Activated T-helper 1 cell treated with anti-CD3 and anti-CD28 coated beads, Interleukin-2, amount 50 U/mL, for 16 hours (primary cell): ENCODE measurements around the gene COX14.

Experiments
- DNase-seq, 2 donors: peaks; one replicate each; pipeline ENCODE4 v3.0.0-alpha.2; 2020; ENCODE audit warnings: low read depth in 1 of 2, low spot score in 1 of 2

Gene COX14

DNA sequence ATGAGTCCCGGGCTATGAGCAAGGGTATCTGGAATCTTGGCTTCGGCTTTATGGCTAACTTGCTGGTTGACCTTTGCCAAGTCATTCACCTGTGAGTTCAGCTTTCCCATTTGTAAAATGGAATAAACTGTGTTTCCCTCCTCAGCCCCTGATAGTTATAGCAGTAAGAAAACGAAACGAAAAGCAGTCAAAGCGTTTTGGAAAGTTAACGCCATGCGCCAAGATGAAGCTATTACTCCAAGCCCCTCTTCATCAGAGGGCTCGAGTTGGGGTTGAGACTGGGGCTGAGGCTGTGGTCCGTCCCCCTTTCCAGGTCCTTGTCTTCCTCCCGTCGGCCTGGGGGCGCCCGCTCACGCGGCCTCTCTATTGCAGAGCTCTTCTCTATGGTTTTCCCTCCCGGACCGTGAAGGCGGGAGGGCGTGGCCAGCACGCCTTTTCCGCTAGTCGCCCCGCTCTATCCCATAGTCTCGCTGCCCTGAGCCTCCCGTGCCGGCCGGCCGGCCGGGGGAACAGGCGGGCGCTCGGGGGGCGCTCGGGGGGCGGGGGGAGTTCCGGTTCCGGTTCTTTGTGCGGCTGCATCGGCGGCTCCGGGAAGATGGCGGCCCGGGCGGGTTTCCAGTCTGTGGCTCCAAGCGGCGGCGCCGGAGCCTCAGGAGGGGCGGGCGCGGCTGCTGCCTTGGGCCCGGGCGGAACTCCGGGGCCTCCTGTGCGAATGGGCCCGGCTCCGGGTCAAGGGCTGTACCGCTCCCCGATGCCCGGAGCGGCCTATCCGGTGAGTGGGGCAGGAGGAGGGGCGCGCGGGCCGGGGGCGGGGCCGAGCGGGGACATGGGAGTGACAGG is 27.0 kb upstream of the COX14 start, which contains the start of gene SMARCD1:
SMARCD1 (plus strand) TSS at position 568 of the 840 bp plus-strand sequence; CDS start at position 596, 28 bp downstream.
- DNase-seq = peak; percentile 71 to 79

DNA sequence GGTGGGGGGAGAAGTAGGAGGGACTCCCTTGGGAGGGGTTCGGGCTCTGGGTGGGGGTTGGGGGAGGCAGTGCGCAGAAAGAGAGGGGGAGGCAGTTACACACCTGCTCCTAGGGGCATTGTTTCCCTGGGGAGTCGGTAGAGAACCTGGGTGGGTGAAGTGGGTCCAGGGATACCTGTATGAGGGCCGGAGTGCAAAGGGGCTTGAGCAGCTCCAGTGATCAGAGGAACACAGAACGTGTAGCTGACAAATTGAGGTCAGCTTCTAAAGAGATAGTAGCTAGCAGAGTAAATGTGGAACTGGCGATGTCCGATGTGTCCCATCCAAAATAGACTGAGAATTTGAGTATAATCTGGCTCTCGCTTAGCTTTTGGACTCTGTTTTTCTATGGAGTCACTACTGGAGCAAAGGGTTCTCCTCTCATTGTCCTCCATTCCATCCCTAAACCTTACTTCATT is 26.4 kb upstream of the COX14 start:
- DNase-seq = no peak

DNA sequence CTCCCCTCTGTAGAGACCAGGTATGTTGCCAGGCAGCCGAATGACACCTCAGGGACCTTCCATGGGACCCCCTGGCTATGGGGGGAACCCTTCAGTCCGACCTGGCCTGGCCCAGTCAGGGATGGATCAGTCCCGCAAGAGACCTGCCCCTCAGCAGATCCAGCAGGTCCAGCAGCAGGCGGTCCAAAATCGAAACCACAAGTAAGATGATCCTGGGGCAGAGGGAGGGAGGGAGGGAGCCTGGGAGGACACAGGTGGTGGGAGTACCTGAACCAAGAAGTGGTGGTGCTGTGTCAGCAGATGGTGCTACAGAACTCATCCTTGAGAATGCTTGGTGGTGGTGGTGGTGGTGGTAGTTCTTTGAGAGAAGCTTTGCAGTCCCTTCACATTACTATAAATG is 25.9 kb upstream of the COX14 start:
- no peak for DNase-seq

GRCh38 chr12:50087151-50087550 is 24.9 kb upstream of the COX14 start:
- no peak for DNase-seq

GRCh38 chr12:50087995-50088394 is 24.0 kb upstream of the COX14 start:
- no peak for DNase-seq

- peak in 1 of 2 donors; percentile 29 for DNase-seq
Measured at GRCh38 chr12:50088577-50089335, 23.3 kb upstream of the COX14 start.

GRCh38 chr12:50089730-50090129 is 22.3 kb upstream of the COX14 start:
- no peak for DNase-seq

- no peak for DNase-seq
Measured at GRCh38 chr12:50090391-50090790, 21.6 kb upstream of the COX14 start.

DNA sequence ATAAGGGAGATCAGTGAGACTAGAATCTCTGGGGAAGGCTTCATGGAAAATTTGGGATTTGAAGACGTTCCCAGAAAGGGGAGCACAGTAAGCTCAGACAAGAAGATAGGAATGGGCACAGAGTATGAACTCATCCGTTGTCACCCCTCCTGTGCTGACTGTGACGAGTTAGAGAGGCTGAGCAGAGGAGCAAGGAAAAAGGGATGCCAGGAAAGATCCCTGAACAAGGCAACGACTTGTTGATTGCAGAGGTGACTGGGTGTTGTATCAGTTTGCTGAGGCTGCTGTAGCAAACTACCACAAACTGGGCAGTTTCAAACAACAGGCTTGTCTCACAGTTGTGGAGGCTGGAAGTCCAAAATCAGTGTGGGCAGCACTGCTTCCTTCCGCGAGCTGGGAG is 14.1 kb upstream of the COX14 start:
- DNase-seq = no peak

GRCh38 chr12:50099302-50100008 is 12.6 kb upstream of the COX14 start:
- no peak for DNase-seq

GRCh38 chr12:50100561-50100960 is 11.5 kb upstream of the COX14 start:
- no peak for DNase-seq

DNA sequence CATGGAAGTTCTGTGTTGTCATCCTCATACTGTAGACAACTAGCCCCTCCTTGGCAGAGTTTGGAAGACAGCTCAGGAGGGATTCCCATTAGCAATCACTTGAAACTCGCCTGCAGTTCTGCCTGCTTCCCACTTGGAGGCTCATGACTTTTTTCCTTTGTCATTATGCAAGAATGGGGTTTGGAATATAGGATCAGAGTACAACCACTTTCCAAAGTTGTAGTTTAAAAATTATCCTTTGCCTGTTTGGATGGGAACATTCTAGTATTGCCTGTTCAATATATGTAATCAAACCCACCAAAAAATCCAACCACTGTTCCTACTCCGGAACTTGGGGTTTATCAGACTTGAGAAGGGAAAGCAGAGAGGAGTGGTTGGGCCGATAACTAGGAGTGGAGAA is 10.4 kb upstream of the COX14 start:
- no peak for DNase-seq

- no peak for DNase-seq
Measured at GRCh38 chr12:50102131-50102531, 9.9 kb upstream of the COX14 start.

DNA sequence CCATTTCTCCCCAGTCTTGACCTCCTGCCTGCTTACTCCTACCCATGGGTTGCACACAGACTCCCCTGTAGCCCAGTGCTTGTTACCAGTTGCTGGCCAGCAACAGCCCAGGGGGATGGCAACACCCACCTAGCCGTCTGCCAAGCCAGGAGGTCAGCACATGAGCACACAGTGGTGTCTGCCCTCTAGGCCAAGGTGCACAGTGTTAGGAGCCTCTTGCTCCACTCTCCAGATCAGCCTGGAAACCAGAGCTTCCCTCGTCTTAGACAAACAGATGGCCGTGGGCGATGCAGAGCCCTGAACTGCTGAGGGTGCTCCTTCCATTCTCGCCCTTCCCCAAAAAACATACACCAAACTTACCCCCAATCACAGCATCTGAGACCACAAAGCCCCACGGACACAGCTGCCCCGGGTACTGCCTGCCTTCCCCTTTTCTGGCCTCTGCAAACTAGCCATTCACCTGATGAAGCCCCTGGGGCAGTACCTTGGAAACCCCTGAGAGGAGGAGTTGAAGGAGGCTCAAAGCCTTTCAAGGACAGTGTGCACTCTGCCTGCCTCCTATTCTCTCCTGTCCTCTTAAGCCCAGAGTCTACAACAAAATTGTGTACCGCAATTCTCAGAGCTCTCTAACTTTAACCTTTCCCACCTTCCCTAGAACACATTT is 9.3 kb upstream of the COX14 start:
- no peak for DNase-seq

- no peak for DNase-seq
Measured at GRCh38 chr12:50103351-50103750, 8.7 kb upstream of the COX14 start.

- no peak for DNase-seq
Measured at GRCh38 chr12:50103767-50104321, 8.2 kb upstream of the COX14 start, which contains the start of gene GPD1. TSS of gene GPD1 (plus strand) at chr12:50104008. CDS start at chr12:50104051, 43 bp downstream.

DNA sequence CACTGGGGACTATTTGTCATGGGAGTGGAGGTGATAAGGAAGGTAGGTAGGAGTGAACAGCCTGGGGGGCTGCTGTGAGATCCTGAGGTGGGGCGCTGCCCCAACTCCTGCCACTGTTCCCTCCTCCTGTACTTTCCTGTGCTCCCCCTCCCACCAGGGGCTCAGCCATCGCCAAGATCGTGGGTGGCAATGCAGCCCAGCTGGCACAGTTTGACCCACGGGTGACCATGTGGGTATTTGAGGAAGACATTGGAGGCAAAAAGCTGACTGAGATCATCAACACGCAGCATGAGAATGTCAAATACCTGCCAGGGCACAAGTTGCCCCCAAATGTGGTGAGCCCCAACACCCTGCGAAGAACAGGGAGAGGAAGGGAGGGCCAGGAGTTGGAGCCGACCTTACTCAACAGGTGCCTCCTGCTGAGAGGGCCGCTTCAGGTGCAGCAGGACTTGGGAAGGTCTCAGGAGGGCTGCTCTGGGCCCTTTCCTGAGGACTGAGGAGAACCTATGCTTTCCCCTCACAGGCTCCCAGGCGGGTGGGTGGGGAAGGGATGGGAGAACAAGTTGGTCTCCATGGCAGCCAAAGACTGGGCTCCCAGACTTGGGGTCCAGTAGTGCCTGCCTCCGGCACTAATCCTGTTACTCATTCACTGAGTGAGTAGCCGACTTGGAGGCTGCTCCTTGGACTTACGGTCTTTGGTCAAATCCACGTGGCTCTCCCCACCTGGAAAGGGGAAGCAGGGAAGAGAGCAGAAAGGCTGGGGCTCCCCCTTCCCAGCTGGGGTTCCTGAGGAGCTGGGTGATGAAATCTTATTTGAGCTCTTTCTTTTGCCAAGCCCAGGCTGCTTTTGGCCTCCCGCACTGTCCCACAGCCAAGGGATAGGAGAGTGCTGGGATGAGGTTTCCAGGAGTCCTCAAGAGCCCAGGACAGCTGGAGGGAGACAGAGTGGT is 7.3 kb upstream of the COX14 start:
- no peak for DNase-seq

GRCh38 chr12:50105913-50106450 is 6.1 kb upstream of the COX14 start:
- no peak for DNase-seq

DNA sequence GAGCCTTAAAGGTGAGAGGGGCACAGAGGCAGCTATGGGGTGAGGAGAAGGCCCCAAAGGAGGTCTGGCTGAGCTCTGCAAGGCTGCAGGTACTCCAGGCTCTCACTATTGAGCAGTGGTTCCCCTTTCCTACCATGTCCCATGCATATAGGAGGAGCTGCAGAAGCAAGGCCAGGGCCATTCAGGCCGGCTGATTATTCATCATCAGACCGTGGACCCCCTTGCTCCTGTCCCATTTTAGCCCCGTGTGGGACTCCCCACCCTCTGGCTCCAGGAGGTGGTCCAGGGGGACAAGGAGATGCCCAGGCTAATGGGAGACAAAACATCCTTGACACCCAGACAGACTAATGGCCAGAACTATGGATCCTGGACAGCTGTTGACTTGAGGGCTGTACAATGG is 5.1 kb upstream of the COX14 start:
- no peak for DNase-seq
